ENCODE results near the gene C3orf38.
A peak's percentile ranks its signal among the peaks of the same experiment; 100 is the strongest.
"Not testable (repeated sequence)": the region's sequence is repeated elsewhere in the genome, so short reads cannot be mapped to it uniquely, and the experiment has no call there.

Gene C3orf38

DNA sequence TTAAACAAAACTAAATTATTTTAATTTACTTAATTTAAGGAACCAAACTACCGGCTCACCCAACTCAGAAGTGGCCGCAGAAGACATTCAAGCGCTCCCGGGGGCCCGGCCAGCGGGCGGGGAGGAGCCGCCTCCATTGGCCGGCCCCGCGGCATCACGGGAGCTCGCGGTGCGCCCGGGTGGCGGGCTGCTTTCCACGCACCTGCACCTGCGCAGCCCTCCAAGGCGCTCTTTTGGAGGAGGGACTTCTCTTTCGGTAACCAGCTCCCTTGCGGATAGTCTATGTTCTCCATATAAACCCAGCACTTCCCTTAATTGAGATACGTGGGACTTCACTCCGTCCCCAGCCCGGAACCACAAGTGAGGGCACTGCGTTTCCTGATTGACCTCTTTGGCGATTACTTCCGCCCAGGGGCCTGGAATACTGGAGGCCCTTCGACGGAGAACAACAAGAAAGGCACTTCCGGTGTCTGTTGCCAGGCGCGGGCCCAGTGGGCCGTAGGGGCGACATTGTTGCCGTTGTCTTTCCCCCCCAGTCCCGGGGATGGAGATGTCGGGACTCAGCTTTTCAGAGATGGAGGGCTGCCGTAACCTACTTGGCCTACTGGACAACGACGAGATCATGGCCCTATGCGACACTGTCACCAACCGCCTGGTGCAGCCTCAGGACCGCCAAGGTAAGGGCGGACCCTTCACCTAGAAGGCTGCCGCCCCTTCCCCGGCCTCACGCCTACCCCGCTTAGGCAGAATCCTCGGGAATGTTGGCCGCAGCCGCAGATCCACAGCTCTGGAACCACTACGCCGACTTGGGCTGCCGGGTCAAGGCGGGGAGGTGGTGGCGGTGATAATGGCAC is at the start of gene C3orf38:
Gene C3orf38 (plus strand): TSS at position 451 of the 854 bp plus-strand sequence. CDS start 94 bp downstream, at position 545.
- peak; percentile 72 for DNase-seq (ENCODE audit: low spot score)

DNA sequence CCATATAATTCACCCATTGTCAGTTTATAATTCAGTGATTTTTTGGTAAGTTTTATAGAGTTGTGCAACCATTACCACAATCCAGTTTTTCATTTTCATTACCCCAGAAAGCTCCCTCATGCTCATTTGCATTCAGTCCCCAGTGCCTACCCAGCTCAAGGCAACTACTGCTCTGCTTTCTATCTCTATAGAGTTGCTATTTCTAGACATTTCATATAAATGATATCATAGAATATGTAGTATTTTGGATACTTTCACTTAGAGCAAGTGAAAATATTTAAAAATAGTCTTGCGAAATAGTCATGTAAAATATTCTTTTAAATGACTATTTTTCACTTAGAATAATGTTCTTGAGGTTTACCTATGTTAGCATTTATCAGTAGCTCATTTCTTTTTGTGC is 48.6 kb upstream of the C3orf38 start:
- no peak for DNase-seq (ENCODE audit: low spot score)

DNA sequence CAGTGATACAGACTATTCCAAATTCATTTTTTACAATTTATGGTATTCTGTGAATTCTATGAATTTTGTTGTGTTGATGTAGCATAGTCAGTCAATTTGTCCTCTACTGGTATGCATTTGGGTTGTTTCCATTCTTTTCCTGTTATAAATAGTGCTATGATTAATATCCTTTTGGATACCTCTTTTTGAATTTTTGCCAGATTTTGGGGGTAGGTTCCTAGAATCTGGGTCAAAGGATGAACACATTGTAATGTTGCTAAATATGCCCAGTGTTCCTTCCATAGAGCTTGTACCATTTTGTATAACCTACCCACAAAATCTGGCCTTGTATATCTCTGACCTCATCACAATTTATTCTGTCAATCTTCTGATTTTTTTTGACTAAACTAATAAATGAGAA is 44.4 kb upstream of the C3orf38 start:
- DNase-seq (ENCODE audit: low spot score), result no peak

DNA sequence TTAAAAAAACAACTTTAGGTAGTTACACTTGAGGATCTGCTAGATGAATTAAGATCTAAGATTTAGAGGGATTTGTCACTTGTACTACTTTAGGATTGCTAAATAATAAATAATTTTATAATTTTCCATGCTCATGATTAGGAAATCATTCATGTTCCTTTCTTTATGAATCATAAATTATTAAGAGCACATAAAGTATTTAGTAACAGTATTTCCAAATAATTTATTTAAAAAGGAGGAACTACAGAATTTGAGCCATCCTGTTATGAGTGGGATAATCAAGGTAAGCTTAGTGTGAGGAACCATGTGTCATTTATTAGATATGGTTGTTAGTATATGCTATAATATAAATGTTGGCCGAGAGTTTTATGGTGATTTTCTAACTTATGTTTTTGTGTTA is 37.5 kb upstream of the C3orf38 start:
- DNase-seq (ENCODE audit: low spot score), result no peak

DNA sequence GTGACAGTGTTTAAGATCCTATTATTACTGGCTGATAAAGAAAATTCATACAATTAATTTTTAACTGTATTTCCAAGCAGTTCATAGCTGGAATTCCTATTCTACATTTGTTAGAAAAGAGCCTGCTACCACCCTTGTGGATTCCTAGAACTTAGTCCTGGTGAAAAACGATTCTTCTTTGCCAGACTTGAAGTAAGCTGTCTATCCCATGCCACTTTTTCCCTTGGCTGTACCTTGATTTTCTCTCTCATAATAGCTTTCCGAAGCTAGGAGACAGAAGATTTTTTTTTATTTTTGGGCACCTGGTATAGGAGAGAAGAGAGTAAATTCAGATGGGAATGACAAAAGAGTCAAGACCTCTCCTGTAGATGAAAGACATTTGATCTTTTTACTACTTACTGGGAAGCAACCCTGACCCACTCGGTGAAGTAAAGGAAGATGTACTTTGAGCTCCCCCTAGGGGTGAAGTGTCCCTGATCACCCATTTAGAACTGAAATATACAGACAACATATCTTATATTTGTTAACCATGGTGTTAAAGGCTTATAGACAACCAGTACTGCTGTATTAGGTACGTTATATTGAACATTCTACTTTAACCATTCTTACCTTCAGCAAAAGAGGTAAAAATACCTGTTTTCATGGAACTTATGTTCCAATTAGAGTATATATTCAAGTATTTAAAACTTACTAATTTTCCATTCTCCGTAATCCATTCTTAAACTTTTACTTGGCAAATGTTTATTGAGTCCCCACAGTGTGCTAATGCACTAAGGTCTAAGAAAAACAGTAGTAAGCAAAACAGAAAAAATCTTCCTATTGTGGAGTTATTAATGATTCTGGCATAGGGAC is 36.2 kb upstream of the C3orf38 start:
- peak; percentile 80 for DNase-seq (ENCODE audit: low spot score)

DNA sequence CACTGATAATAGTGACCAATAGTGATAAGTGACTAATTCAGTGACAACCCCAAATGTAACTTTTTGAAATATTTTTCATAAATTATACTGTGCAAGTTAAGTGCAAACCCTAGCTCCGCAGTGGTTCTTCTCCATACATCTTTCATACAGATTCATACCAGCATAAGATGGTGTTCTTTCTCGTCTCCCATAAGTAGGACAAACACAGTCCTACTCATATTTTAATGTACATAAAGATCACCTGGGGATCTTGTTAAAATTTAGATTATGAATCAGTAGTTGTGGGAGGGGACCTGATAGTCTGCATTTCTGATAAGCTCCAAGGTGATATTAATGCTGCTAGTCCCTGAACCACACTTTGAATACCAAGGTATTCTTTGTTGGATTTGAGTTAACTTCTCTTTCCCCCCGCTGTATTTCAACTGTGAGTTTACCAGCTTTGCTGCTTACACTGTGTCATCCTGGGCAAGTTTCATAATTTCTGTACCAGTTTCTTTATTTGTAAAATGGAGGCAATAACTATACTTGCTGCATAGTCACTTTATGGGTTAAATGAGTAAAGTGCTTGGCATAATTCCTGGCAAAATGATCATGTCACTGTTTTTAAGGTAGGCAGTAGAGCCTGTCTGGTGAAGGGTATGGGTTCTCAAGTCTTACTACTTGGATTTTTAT is 34.7 kb upstream of the C3orf38 start:
- no peak for DNase-seq (ENCODE audit: low spot score)

DNA sequence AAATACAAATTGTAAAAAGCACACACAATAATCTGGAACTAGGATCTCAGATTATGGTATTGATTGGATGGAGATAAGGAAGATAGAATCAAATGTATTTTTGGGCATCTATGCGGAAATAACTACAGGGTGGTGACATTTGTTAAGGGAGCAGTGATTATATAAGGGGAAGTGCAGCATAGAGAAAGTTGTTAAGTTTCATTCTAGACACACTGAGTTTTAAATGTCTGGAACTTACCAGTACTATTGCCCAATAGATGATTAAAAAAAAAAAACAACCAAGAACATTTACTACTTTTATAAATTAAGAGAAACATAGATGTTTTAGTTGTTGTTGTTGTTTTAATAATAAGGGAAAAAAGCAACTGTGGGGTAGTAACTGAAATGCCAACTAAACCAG is 32.1 kb upstream of the C3orf38 start:
- no peak for DNase-seq (ENCODE audit: low spot score)

DNA sequence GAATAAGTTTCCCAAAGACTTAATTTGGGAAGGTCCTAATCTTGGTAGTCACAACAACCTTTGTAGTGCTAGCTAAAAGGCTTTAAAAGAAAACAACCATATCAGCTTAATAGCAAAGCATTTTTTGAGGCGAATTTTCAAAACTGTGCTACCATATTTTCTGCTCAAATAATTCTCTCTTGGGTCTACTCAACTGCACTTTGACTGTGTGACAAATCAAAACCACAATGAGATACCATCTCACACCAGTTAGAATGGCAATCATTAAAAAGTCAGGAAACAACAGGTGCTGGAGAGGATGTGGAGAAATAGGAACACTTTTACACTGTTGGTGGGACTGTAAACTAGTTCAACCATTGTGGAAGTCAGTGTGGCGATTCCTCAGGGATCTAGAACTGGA is 31.2 kb upstream of the C3orf38 start:
- DNase-seq (ENCODE audit: low spot score), result not testable (repeated sequence)

DNA sequence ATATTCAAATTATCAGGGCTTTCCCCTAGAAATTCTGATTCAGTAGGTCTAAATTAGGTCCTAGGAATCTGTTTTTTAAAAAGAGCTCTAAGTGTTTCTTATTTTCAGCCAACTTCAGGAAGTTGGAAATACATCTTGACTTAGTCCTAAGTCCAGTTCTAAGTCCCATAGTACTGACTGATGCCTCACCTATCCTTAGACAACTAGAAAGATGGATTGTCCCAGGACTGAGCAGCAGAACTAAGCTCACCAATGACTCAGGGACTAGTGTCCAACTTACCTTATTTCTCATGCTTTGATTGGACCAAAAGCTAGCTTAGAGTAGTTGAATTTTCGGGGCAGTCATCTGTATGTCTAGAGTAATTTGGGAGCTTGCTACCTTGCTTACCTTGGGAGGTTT is 26.2 kb upstream of the C3orf38 start:
- no peak for DNase-seq (ENCODE audit: low spot score)

DNA sequence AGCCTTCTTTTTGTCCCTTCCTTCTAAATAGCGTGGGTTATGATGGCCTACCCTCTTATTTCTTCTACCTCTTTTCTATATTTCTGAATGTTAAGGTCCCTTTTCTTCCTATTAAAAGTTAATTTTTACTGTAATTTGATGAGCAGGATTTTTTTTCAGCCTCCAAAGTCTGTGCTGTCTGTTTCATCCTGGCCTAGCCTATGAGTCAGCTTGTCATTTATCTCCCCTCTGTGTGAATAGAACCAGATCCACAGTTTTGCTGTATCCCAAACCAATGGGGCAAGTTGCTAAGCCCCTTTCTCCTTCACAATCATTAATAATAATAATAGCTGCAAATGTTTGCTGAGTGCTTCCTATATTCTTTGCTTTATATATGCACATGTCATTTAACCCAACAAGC is 18.1 kb upstream of the C3orf38 start:
- no peak for DNase-seq (ENCODE audit: low spot score)

DNA sequence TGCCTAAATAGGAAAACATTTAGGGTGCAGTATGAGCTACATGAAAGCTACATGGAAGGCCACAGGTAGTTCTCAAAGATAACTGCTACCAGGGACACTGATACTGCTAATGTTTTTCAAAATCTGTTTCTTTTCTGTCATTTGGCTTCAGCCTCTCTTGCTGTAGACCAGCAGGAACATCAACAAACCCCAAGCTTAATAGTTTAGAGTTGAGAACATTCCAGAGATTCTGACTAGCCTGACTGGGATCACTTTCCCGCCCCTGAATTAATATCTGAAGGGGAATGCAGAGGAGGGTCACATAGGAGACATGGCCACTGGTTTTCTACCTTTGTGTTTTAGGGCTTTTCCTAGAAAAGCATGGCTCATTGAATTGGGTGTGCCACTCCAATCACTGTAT is 16.9 kb upstream of the C3orf38 start:
- DNase-seq (ENCODE audit: low spot score), result no peak

DNA sequence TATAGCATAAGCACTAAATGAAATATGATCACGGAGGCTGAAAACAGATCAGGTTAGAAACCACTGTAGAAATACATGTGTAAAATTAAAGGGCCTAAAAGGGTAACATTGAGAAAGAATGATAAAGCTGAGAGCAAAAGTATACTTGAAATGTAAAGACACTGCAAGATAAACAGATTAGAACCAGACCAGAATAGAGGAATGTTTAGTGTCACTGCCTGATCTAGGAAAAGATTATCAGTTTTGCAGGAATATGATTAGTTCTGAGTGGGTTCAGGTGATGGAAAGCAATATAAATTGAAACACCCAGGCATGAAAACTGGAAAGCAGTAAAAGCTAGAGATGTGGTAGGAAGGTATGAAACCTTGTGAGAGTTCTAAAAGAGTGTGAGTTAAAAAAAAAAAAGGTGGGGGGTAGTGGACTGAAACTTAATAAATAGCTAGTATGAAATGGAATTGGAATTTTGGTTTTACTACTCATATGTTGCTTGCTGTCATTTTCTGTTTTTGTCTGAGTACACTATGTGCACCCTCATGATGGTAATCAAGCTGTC is 16.0 kb upstream of the C3orf38 start:
- no peak for DNase-seq (ENCODE audit: low spot score)

DNA sequence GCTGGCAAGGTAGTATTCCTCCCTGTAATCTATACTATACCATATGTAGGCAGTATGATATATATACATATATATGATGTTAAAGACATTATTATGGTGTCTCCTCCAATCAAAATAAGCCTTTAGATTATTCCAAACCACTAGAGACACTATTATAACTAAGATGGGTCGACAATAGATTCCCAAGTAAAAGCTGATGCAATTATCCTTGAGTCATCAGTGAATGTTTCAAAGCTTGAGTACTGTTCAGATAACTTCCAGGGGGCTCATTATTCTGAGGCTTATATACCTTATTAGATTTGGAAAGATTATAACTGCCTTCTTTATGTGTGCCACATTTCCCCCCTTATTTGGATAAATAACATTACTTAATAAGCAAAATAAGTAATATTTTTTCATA is 11.9 kb upstream of the C3orf38 start:
- no peak for DNase-seq (ENCODE audit: low spot score)

DNA sequence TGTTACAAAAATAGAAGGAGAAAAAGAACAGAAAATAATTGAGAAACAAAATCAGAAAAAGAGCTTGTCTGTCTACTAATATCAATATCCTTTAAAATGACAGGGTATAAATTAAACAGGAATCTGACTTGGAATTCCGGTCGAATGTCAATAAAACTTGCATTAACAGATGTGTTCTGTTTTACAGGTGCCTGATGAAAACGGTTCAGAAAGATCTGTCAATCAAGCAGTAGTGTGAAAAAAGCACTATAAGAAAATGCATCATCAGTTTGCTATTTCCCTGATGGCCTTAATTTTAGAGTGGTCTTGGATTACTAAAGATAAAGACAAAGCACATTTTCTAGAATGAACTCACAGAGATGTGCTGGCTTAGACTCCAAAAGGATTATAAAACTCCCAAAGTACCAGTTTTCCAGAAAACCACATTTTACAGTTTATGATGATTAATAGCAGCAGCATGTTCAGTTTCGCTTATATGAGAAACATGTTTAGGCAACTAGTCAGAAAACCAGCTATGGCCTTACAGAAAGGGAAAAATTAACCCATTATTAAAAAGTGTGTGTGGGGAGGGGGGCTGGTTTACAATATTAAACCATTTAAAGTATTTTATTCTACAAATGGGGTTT is 8.2 kb upstream of the C3orf38 start:
- no peak for DNase-seq (ENCODE audit: low spot score)

DNA sequence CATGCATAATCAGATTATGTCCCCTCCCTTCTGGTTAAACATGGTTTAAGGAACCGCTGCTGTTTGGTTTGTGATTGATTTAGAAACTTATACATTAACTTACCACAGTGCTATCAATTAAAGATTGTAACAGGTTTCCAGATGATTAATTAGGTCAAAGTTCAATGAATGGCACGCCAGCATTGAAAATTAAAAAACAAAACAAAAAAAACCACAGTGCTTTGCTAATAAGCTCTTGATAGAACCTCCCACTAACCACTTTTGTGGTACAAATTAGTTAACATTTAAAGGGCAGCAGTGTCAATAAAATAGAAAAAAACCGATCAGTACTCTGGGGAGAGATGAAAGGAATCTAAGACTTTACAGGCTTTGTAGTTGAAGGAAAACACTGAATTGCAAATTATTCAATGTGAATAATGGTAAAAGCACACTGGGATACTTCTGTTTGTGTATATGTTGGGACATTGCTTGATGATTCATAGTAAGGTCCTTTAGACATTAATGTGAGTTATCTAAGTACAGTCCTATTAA is 7.6 kb upstream of the C3orf38 start:
- peak; percentile 8 for DNase-seq (ENCODE audit: low spot score)

DNA sequence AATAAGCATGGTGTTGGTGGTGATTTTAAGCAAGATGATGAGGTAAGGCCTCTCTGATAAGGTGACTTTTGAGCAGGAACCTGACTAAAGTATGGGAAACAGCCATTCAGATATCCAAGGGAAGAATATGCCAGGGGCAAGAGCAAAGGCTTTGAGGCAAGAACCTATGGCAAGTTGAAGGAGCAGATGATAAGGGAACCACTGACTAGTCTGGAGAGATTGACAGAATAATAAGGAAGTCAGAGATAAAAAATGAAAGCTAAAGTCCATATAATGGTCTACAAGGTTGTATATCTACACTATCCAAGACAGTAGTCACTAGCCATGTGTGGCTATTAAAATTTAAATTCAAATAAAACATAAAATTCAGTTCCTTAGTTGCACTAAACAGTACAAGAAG is 2.5 kb upstream of the C3orf38 start:
- DNase-seq (ENCODE audit: low spot score), result no peak

DNA sequence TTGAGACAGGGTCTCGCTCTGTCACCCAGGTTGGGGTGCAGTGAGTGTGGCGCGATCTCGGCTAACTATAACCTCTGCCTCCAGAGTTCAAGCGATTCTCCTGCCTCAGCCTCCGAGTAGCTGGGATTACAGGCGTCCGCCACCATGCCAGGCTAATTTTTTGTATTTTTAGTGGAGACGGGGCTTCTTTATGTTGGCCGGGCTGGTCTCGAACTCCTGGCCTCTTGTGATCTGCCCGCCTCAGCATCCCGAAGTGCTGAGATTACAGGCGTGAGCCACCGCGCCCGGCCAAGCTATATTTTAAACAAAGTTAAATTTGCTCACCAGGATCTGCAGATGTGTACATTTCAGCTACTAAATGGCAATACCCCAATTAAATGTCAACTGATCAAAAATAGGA is 1.1 kb upstream of the C3orf38 start:
- no peak for DNase-seq (ENCODE audit: low spot score)

DNA sequence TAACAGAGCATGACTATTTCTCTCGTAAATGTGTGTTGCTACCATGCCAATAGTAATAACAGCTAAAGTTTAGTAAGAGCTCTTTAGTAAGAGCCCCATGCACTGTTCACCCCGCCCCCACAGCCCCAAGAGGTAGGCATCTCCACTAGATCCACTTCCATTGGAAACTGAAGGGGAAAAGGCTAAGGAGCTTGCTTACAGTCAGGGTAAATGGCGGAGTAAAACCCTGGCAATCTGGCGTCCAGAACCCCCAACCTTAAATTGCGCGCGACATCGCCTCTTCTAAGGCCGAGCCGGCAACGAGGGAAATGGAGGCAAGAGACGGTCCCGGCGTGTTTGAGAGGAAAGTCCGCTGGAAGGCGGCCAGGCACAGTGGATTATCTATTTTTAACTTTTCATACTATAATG is 654 bp upstream of the C3orf38 start:
- no peak for DNase-seq (ENCODE audit: low spot score)

DNA sequence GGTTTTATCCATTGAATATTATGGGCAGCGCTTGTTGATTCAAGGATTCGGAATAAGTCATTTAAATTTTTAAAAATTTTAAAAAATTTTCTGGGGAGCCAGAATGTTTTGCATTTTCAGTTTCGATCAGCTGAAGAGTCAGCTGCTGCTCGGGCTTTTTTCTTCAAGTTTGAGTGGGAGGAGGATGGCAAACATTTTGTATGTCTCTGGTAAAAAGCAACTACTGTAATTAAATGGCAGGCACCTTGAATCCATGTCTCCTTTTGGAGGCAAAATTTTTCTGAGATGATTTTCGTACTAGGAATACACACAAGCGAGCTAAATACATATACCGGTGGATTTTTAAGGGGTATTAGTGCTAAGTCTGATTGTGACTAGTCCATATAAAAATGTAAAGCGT is 612 bp downstream of the C3orf38 start:
- peak; percentile 30 for DNase-seq (ENCODE audit: low spot score)

DNA sequence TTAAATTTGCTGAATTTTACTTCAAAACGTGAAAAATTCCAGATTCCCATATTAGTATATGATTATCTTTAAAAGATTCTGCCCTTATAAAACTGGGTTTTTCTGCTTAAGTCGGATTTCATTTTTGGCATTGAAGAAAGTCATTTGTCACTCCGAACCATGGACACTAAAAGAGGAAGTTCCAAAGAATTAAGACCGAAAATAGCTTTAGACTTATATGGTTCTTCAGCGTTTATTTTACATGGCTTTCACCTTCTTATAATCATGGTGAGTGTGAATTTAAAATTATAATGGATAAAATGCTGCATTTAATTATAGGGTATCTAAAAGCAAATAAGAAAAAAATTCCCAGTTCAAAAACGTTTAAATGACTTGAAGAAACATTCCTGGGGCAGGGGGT is 1.0 kb downstream of the C3orf38 start:
- DNase-seq (ENCODE audit: low spot score), result no peak

DNA sequence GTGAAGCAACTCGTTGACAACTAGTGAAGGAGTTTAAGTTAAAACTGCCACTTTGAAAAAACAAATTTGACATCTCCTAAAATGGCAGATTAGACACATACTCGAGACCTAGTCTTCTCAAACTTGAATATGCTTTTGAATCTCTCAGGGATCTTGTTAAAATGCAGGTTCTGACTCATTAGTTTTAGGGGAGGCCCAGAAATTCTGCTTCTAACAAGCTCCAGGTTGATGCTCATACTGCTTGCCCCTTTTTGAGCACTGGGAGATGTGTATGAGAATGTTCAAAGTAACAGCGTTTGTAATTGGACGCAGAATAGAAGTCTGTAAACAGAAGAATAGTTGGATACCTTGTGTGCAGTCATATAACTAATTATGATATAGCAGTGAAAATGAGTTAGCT is 1.6 kb downstream of the C3orf38 start:
- DNase-seq (ENCODE audit: low spot score), result peak; percentile 12

DNA sequence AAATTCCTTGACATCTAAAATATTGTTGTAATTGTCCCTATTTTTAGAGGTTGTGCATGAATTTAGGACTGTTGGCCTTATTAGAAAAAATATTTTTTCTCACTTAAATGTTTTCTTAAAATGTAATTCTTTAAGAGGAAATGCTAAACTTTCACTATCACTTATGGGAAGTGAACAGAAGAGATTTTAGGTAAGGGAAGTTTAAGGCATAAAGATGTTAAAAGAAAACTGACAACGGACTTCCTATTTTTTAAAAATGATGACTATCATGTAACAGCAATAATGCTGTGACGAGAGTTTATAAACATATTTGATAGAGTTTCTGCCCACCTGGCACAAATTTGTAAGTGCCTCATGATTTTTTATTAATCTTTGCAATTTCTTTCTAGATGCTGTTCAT is 3.1 kb downstream of the C3orf38 start:
- DNase-seq (ENCODE audit: low spot score), result no peak

All from CD4-positive, alpha-beta T cell treated with Interleukin-2 at 100 ng/mL for 4 hours (primary cell).